ENCODE measurements around the gene THRSP. TPM values are rescaled to one million over a fixed set of nuclear protein-coding genes. Genes with fewer than 3 reads are reported as not detected.

Gene THRSP
- total RNA-seq, 1 experiment from 2014 or later, result not detected

DNA sequence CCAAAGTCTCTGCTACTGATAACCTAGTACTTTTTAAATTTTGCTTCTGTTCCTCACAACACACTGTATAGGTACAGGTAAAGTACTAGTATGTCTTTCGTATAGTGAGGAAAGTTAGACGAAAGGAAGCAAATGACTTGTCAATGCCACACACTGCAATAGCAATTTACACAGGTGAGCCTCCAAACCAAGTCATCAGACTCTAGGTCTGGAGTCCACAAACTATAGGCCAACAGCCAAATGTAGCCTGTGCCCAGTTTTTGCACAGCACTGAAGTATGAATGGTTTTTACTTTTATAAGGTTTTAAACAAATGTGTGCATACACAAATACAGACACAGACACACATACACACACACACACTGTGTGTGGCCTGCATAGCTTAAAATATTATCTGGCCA lies 47.6 kb downstream of the THRSP start:
- ChIA-PET POLR2A (ENCODE audit: unreplicated experiment) (no interaction called here), CTCF (no interaction called here)
- Histone ChIP-seq H3K27me3 (ENCODE audit: low read length) (no peaks in the 10 kb centered on the region), H3K9me2 (replicated peaks; ENCODE audit: low read length) (no peaks in the 10 kb centered on the region), H4K20me1 (ENCODE audit: low read length) (no peaks in the 10 kb centered on the region), H3K4me3 (ENCODE audit: low read length) (no peak overlapping the region), H3K79me2 (ENCODE audit: low read length) (no peaks in the 10 kb centered on the region), H3K9me3 (ENCODE audit: low read length) (no peaks in the 10 kb centered on the region), H3K4me2 (ENCODE audit: low read length) (no peak overlapping the region), H3K27ac (ENCODE audit: low read length) (no peak overlapping the region), H3K9ac (ENCODE audit: low read length) (no peak overlapping the region), H3K4me1 (ENCODE audit: insufficient read depth, low read length) (no peaks in the 10 kb centered on the region), H3F3A (ENCODE audit: low read length, unreplicated experiment) (no peaks in the 10 kb centered on the region), H3K36me3 (ENCODE audit: low read depth, low read length) (peaks cover 42% of the 10 kb centered on the region), H2AFZ (ENCODE audit: low read length) (no peak overlapping the region)
- TF ChIP-seq EZH2phosphoT487 (IDR thresholded peaks at IDR 0.05; ENCODE audit: borderline replicate concordance, low read length), result no peak
- no peak for TF ChIP-seq EZH2 (IDR thresholded peaks at IDR 0.05; ENCODE audit: low read length, unreplicated experiment)
- no peak for TF ChIP-seq CTCF (conservative IDR thresholded peaks at IDR 0.05; ENCODE audit: low read depth, low read length)
- intact Hi-C loops (cut with micrococcal nuclease), result no loop called here
- no peak for ATAC-seq
- no TSS peak for BruUV-seq (replicated peaks)
- DNase-seq, result no peak

DNA sequence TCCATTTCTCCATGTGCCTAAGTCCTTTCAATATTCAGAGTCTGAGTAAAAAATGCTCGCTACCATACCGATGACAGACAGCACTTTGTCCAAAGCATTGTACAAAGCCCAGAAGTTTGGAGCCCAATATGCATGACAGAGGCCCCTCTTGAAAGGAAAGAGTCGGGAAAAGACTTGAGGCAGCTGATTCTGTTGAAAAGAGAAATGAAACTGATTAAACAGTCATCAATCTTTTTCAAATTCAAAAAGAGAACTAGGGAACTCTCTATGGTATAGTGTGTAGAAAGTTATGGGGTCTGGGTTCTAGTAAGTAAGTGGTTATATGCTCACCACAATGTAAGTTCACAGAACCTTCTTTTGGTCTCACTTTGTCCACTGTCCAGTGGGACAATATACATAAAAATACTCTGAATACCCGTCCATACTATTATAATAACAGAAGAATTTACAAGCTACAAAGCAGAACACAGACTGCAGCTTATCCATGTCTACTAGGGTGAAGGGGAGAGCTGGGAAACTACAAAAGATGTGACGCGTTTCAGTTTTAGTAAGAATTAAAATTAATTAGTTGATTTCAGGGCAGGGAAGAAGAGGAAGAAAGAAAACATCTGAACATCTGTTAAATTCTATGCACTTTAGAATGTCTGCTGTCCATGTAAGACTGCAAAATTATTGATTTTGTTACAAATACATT lies 49.1 kb downstream of the THRSP start:
- ATAC-seq (no peak), DNase-seq (no peak)
- H3K36me3 ChIP-seq (ENCODE audit: low read depth, low read length), result peaks cover 36% of the 10 kb centered on the region; the same call in 1 of the 2 replicates
- no peak overlapping the region for H3K4me2 ChIP-seq (ENCODE audit: low read length)
- H3K4me3 ChIP-seq (ENCODE audit: low read length), result no peak overlapping the region
- no peaks in the 10 kb centered on the region for H3K27me3 ChIP-seq (ENCODE audit: low read length)
- H2AFZ ChIP-seq (ENCODE audit: low read length), result no peak overlapping the region
- H3K9ac ChIP-seq (ENCODE audit: low read length), result no peak overlapping the region
- BruUV-seq (replicated peaks), result no TSS peak
- no peaks in the 10 kb centered on the region for H4K20me1 ChIP-seq (ENCODE audit: low read length)
- intact Hi-C loops (cut with micrococcal nuclease), result no loop called here
- H3K27ac ChIP-seq (ENCODE audit: low read length), result no peak overlapping the region
- no peaks in the 10 kb centered on the region for H3K9me2 ChIP-seq (replicated peaks; ENCODE audit: low read length)
- H3K9me3 ChIP-seq (ENCODE audit: low read length), result no peaks in the 10 kb centered on the region
- no peaks in the 10 kb centered on the region for H3K79me2 ChIP-seq (ENCODE audit: low read length)
- ChIA-PET POLR2A (ENCODE audit: unreplicated experiment) (no interaction called here), CTCF (no interaction called here)
- TF ChIP-seq EZH2phosphoT487 (IDR thresholded peaks at IDR 0.05; ENCODE audit: borderline replicate concordance, low read length) (no peak), CTCF (conservative IDR thresholded peaks at IDR 0.05; ENCODE audit: low read depth, low read length) (no peak), EZH2 (IDR thresholded peaks at IDR 0.05; ENCODE audit: low read length, unreplicated experiment) (no peak)
- H3F3A ChIP-seq (ENCODE audit: low read length, unreplicated experiment), result no peaks in the 10 kb centered on the region
- H3K4me1 ChIP-seq (ENCODE audit: insufficient read depth, low read length), result no peaks in the 10 kb centered on the region

Other genes starting within 250 kb of the THRSP start
- gene RSF1, start 243.1 kb upstream of the THRSP start, total RNA-seq (2014; rRNA removed), result 30.0 and 58.7 TPM in 2 replicates
- gene AAMDC, start 242.7 kb upstream of the THRSP start, total RNA-seq (2014; rRNA removed), result 14.4 and 18.0 TPM in 2 replicates
- gene INTS4, start 69.2 kb upstream of the THRSP start, total RNA-seq (2014; rRNA removed), result 42.2 and 50.8 TPM in 2 replicates
- gene KCTD14, start 40.6 kb upstream of the THRSP start, total RNA-seq (2014; rRNA removed), result 1.6 and 3.6 TPM in 2 replicates
- 304 and 322 TPM in 2 replicates for gene NDUFC2, start 16.0 kb downstream of the THRSP start, total RNA-seq (2014; rRNA removed)
- gene ALG8, start 75.8 kb downstream of the THRSP start, total RNA-seq (2014; rRNA removed), result 73.6 and 78.7 TPM in 2 replicates
- 9.4 and 13.0 TPM in 2 replicates for gene KCTD21, start 124.8 kb downstream of the THRSP start, total RNA-seq (2014; rRNA removed)
- gene USP35, start 125.1 kb downstream of the THRSP start, total RNA-seq (2014; rRNA removed), result 8.5 and 12.0 TPM in 2 replicates